Fibroblast of lung (primary cell): ENCODE data around the gene GAPDHS.

Experiments used
- EZH2 ChIP-seq: IDR thresholded peaks from 2 replicates; pipeline ENCODE4 v1.5.1; 2012; ENCODE audit warnings: low read length, control low read depth, mild to moderate bottlenecking; ENCODE audit errors: missing control alignments
- TF ChIP-seq, protein P1 (sequence below), 2 donors: IDR thresholded peaks in 1 of 2; conservative IDR thresholded peaks in 1 of 2; 1 replicate in 1 of 2; 2 replicates in 1 of 2; pipeline ENCODE4 v1.5.1; 2011 to 2012; ENCODE audit warnings: low read length in 2 of 2, control low read depth in 1 of 2, inconsistent platforms in 1 of 2, low read depth in 1 of 2, mild to moderate bottlenecking in 1 of 2

GRCh38 chr19:35565016-35565856, 32.0 kb downstream of the GAPDHS start:
- TF ChIP-seq, protein P1, sequence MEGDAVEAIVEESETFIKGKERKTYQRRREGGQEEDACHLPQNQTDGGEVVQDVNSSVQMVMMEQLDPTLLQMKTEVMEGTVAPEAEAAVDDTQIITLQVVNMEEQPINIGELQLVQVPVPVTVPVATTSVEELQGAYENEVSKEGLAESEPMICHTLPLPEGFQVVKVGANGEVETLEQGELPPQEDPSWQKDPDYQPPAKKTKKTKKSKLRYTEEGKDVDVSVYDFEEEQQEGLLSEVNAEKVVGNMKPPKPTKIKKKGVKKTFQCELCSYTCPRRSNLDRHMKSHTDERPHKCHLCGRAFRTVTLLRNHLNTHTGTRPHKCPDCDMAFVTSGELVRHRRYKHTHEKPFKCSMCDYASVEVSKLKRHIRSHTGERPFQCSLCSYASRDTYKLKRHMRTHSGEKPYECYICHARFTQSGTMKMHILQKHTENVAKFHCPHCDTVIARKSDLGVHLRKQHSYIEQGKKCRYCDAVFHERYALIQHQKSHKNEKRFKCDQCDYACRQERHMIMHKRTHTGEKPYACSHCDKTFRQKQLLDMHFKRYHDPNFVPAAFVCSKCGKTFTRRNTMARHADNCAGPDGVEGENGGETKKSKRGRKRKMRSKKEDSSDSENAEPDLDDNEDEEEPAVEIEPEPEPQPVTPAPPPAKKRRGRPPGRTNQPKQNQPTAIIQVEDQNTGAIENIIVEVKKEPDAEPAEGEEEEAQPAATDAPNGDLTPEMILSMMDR (conservative IDR thresholded peaks at IDR 0.05 in 1 of 2, IDR thresholded peaks at IDR 0.05 in 1 of 2; ENCODE audit: low read depth in 1 of 2, low read length in 2 of 2): no peak
- TF ChIP-seq EZH2: no peak
